ENCODE data around the gene PTPRT.

Gene PTPRT

GRCh38 chr20:42378826-42379225 lies 810.9 kb downstream of the PTPRT start:
- no peak for DNase-seq (ENCODE audit: low read depth in 2 of 2)

GRCh38 chr20:42376131-42376530 lies 813.6 kb downstream of the PTPRT start:
- DNase-seq (ENCODE audit: low read depth in 2 of 2): no peak

GRCh38 chr20:42373049-42373448 lies 816.7 kb downstream of the PTPRT start:
- no peak for DNase-seq (ENCODE audit: low read depth in 2 of 2)

- no peak for DNase-seq (ENCODE audit: low read depth in 2 of 2)
These were observed 819.6 kb downstream of the PTPRT start for GRCh38 chr20:42370075-42370474.

- DNase-seq (ENCODE audit: low read depth in 2 of 2): no peak
These were observed 820.8 kb downstream of the PTPRT start for GRCh38 chr20:42368910-42369309.

- no peak for DNase-seq (ENCODE audit: low read depth in 2 of 2)
These were observed 823.1 kb downstream of the PTPRT start for GRCh38 chr20:42366626-42367025.

- DNase-seq (ENCODE audit: low read depth in 2 of 2): no peak
These were observed 825.3 kb downstream of the PTPRT start for GRCh38 chr20:42364446-42364845.

- DNase-seq (ENCODE audit: low read depth in 2 of 2): no peak
These were observed 828.2 kb downstream of the PTPRT start for GRCh38 chr20:42361402-42361970.

- DNase-seq (ENCODE audit: low read depth in 2 of 2): no peak
These were observed 829.1 kb downstream of the PTPRT start for GRCh38 chr20:42360621-42361020.

GRCh38 chr20:42359617-42360016 lies 830.1 kb downstream of the PTPRT start:
- DNase-seq (ENCODE audit: low read depth in 2 of 2): no peak

- DNase-seq (ENCODE audit: low read depth in 2 of 2): no peak
These were observed 837.6 kb downstream of the PTPRT start for GRCh38 chr20:42352096-42352495.

- DNase-seq (ENCODE audit: low read depth in 2 of 2): no peak
These were observed 839.2 kb downstream of the PTPRT start for GRCh38 chr20:42350521-42350920.

GRCh38 chr20:42346189-42347170 lies 843.2 kb downstream of the PTPRT start:
- no peak for DNase-seq (ENCODE audit: low read depth in 2 of 2)

- no peak for DNase-seq (ENCODE audit: low read depth in 2 of 2)
These were observed 848.1 kb downstream of the PTPRT start for GRCh38 chr20:42341654-42342053.

- DNase-seq (ENCODE audit: low read depth in 2 of 2): no peak
These were observed 849.3 kb downstream of the PTPRT start for GRCh38 chr20:42340368-42340767.

GRCh38 chr20:42338294-42339201 lies 851.2 kb downstream of the PTPRT start:
- DNase-seq (ENCODE audit: low read depth in 2 of 2): no peak

- DNase-seq (ENCODE audit: low read depth in 2 of 2): no peak
These were observed 853.1 kb downstream of the PTPRT start for GRCh38 chr20:42336576-42336975.

GRCh38 chr20:42319252-42320013 lies 870.3 kb downstream of the PTPRT start:
- no peak for DNase-seq (ENCODE audit: low read depth in 2 of 2)

GRCh38 chr20:42313704-42314103 lies 876.0 kb downstream of the PTPRT start:
- DNase-seq (ENCODE audit: low read depth in 2 of 2): no peak

- no peak for DNase-seq (ENCODE audit: low read depth in 2 of 2)
These were observed 880.7 kb downstream of the PTPRT start for GRCh38 chr20:42309050-42309449.

GRCh38 chr20:42308171-42308570 lies 881.5 kb downstream of the PTPRT start:
- no peak for DNase-seq (ENCODE audit: low read depth in 2 of 2)
